Lower lobe of right lung (tissue), 2 donors: Measurements from ENCODE around the gene SP1. TPM values are rescaled to one million over a fixed set of nuclear protein-coding genes. Genes with fewer than 3 reads are reported as not detected.
A peak's percentile ranks its signal among the peaks of the same experiment; 100 is the strongest.
"Not testable (repeated sequence)": the region's sequence is repeated elsewhere in the genome, so short reads cannot be mapped to it uniquely, and the experiment has no call there.

Experiments used
- ATAC-seq, 2 donors: fragments of 200-7000 bp; cut with Tn5 transposase; one replicate each; pipeline ENCODE4 v1.9.1; 2020 to 2022; ENCODE audit warnings: mild to moderate bottlenecking in 2 of 2, moderate library complexity in 2 of 2
- DNase-seq: peaks from one replicate; pipeline ENCODE4 v3.0.0-alpha.2; 2020
- H3K27ac ChIP-seq: fragments of 200-600 bp; one replicate; pipeline ENCODE4 v1.8.0; 2022
- H3K27me3 ChIP-seq: fragments of 200-600 bp; one replicate; pipeline ENCODE4 v1.8.0; 2022; ENCODE audit warnings: low read depth
- H3K36me3 ChIP-seq: fragments of 200-600 bp; one replicate; pipeline ENCODE4 v1.8.0; 2022; ENCODE audit warnings: mild to moderate bottlenecking
- H3K4me1 ChIP-seq: fragments of 200-600 bp; one replicate; pipeline ENCODE4 v1.8.0; 2022
- H3K4me3 ChIP-seq: fragments of 200-600 bp; one replicate; pipeline ENCODE4 v1.8.0; 2022; ENCODE audit warnings: mild to moderate bottlenecking
- H3K9me3 ChIP-seq: fragments of 200-600 bp; one replicate; pipeline ENCODE4 v1.8.0; 2022
- intact Hi-C: fragments of 100-400 bp; cut with DNase I; formaldehyde crosslinking; loops from one replicate; pipeline ENCODE4 v1.11.0; 2022
- total RNA-seq: library from RNA; stranded (reverse); fragmentation: NEBNext Ultra II Directional; extraction: Animal tissue kit (Norgen Biotek cat#: 25700); gene quantifications from one replicate; pipeline ENCODE4 v1.2.1, GENCODE V29; 2021
- TF ChIP-seq, protein P1 (sequence below): fragments of 200-600 bp; IDR thresholded peaks from one replicate; pipeline ENCODE4 v1.8.0; 2022; ENCODE audit warnings: antibody characterized with exemption, mild to moderate bottlenecking
- donor health status: DM: no; HTN: yes; CAD: no; lungs with severe emphysema.

The SP1 gene
- total RNA-seq, 1 donor from 2014 or later: 91.1 TPM

DNA sequence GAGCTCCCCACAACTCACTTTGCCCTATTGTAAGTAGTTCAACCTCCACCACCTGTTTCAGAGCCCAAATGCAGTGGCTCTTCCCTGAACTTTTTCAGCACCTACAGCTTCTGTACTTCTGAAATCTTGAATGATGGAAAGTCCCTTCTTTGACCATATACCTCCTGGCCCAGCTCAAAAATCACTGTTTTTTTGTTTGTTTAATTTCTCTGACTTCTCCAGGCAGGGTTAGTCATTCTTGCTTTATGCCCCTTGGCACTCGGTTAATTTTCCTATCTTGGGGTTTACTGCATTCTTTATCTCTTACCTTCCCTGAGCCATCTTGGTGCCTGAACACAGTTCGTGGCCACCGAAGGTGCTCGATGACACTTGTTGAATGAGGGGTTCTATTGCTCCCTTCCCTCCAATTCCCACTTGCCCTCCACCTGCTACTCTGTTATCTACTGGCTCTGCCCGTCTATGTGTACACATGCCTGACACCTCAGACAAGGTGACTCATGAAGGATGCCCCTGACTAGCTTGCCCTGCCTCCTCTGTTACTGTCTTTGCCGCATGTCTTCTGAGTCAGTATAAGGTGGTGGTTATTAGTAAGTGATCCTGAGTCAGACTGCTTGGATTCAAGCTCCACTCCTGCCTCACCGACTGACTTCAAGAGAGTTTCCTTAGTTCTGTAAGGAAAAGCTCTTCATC lies 48.1 kb downstream of the SP1 start:
- H3K27me3 ChIP-seq: no peaks in the 10 kb centered on the region
- no peak overlapping the region for H3K4me3 ChIP-seq
- ATAC-seq (peak in 1 of 2 donors; percentile 28), DNase-seq (no peak)
- H3K4me1 ChIP-seq: no peaks in the 10 kb centered on the region
- H3K36me3 ChIP-seq: no peaks in the 10 kb centered on the region
- TF ChIP-seq, protein P1, sequence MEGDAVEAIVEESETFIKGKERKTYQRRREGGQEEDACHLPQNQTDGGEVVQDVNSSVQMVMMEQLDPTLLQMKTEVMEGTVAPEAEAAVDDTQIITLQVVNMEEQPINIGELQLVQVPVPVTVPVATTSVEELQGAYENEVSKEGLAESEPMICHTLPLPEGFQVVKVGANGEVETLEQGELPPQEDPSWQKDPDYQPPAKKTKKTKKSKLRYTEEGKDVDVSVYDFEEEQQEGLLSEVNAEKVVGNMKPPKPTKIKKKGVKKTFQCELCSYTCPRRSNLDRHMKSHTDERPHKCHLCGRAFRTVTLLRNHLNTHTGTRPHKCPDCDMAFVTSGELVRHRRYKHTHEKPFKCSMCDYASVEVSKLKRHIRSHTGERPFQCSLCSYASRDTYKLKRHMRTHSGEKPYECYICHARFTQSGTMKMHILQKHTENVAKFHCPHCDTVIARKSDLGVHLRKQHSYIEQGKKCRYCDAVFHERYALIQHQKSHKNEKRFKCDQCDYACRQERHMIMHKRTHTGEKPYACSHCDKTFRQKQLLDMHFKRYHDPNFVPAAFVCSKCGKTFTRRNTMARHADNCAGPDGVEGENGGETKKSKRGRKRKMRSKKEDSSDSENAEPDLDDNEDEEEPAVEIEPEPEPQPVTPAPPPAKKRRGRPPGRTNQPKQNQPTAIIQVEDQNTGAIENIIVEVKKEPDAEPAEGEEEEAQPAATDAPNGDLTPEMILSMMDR: no peak
- intact Hi-C loops: no loop called here
- H3K27ac ChIP-seq: no peak overlapping the region
- no peaks in the 10 kb centered on the region for H3K9me3 ChIP-seq

DNA sequence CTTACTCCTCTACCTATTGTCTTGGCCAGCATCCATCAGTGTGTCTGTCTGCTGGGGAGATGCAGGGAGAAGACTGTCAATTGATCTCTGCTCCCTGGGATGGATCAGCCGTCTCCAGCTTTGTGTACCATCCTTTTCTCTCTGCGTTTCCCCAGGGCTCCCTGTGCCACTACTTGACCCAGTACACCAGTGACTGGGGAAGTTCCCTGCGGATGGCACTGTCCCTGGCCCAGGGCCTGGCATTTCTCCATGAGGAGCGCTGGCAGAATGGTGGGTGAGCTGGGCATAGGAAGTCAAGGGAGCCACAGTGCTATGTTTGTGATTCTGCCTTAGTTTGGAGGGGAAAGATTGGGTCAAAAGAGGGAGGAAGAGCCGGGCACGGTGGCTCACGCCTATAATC lies 48.8 kb downstream of the SP1 start:
- Histone ChIP-seq H3K4me3 (no peak overlapping the region), H3K36me3 (no peaks in the 10 kb centered on the region), H3K27ac (no peak overlapping the region), H3K4me1 (no peaks in the 10 kb centered on the region), H3K27me3 (no peaks in the 10 kb centered on the region), H3K9me3 (no peaks in the 10 kb centered on the region)
- TF ChIP-seq, protein P1: no peak
- intact Hi-C loops: no loop called here
- no peak for ATAC-seq
- no peak for DNase-seq

DNA sequence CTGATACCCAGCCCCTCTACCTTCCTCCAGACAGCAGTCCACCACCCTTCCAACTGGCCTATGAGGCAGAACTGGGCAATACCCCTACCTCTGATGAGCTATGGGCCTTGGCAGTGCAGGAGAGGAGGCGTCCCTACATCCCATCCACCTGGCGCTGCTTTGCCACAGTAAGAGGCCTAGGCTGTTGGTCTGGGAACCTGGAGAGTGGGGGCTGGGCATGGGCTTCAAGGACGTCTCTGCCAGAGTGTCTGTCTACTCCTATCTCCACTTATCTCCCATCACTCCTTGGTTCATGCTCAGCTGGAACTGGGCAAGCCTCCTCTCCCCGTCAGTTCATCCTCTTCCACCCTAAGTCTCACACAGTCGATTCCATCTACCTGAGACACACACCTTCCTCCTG lies 50.1 kb downstream of the SP1 start:
- no peaks in the 10 kb centered on the region for H3K4me1 ChIP-seq

DNA sequence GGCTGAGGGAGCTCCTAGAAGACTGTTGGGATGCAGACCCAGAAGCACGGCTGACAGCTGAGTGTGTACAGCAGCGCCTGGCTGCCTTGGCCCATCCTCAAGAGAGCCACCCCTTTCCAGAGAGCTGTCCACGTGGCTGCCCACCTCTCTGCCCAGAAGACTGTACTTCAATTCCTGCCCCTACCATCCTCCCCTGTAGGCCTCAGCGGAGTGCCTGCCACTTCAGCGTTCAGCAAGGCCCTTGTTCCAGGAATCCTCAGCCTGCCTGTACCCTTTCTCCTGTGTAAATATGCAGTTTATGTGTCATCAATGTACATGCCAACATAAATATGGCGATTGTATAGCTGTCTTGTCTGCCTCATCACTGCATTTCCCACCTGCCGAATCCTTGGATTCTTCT lies 51.2 kb downstream of the SP1 start:
- ATAC-seq: no peak
- Histone ChIP-seq H3K27me3 (no peaks in the 10 kb centered on the region), H3K4me3 (no peak overlapping the region), H3K4me1 (no peaks in the 10 kb centered on the region), H3K27ac (no peak overlapping the region), H3K36me3 (no peaks in the 10 kb centered on the region), H3K9me3 (no peaks in the 10 kb centered on the region)
- DNase-seq: no peak
- intact Hi-C loops: no loop called here
- TF ChIP-seq, protein P1: no peak

More for the DNA sequence above, 50.1 kb downstream of the SP1 start:
- H3K36me3 ChIP-seq: no peaks in the 10 kb centered on the region
- ATAC-seq (no peak), DNase-seq (no peak)
- TF ChIP-seq, protein P1: no peak
- no peak overlapping the region for H3K4me3 ChIP-seq
- no peaks in the 10 kb centered on the region for H3K27me3 ChIP-seq
- no peak overlapping the region for H3K27ac ChIP-seq
- intact Hi-C loops: no loop called here
- no peaks in the 10 kb centered on the region for H3K9me3 ChIP-seq

DNA sequence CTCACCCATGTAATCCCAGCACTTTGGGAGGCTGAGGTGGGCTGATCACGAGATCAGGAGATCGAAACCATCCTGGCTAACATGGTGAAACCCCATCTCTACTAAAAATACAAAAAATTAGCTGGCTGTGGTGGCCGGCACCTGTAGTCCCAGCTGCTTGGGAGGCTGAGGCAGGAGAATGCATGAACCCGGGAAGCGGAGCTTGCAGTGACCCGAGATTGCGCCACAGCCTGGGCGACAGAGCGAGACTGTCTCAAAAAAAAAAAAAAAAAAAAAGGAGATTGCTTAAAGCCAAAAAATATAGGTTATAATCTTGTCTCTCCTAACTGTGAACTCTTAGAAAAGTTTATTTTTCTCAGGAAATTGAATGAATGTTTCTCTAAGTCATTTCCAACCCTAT lies 55.4 kb downstream of the SP1 start:
- intact Hi-C loops, H3K27me3 ChIP-seq: not testable (repeated sequence)

DNA sequence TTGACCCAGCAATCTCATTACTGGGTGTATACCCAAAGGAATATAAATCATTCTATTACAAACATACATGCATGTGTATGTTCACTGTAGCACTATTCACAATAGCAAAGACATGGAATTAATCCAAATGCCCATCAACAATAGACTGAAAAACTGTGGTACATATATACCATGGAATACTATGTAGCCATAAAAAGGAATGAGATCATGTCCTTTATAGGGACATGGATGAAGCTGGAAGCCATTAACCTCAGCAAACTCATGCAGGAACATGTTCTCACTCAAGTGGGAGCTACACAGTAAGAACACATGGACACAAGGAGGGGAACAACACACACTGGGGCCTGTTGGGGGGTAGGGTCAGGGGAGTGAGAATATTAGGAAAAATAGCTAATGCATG lies 59.6 kb downstream of the SP1 start:
- H3K9me3 ChIP-seq, H3K4me3 ChIP-seq, ATAC-seq, DNase-seq, intact Hi-C loops, H3K27me3 ChIP-seq, H3K27ac ChIP-seq: not testable (repeated sequence)
- Histone ChIP-seq H3K36me3 (peaks cover 15% of the 10 kb centered on the region), H3K4me1 (peaks cover 28% of the 10 kb centered on the region)

More for the DNA sequence above, 55.4 kb downstream of the SP1 start:
- H3K9me3 ChIP-seq, DNase-seq, H3K27ac ChIP-seq, H3K4me3 ChIP-seq, H3K4me1 ChIP-seq, H3K36me3 ChIP-seq, ATAC-seq: not testable (repeated sequence)
